GM18502 (cell line): Measurements from ENCODE around the gene CCDC146.
A peak's percentile ranks its signal among the peaks of the same experiment; 100 is the strongest.
"Not testable (repeated sequence)": the region's sequence is repeated elsewhere in the genome, so short reads cannot be mapped to it uniquely, and the experiment has no call there.

ENCODE experiments used
- ATAC-seq: cut with Tn5 transposase; IDR thresholded peaks from one replicate; pipeline ENCODE4 v1.9.1; 2021; ENCODE audit warnings: mild to moderate bottlenecking; ENCODE audit not compliant: unreplicated experiment, poor library complexity

CCDC146 gene, protein sequence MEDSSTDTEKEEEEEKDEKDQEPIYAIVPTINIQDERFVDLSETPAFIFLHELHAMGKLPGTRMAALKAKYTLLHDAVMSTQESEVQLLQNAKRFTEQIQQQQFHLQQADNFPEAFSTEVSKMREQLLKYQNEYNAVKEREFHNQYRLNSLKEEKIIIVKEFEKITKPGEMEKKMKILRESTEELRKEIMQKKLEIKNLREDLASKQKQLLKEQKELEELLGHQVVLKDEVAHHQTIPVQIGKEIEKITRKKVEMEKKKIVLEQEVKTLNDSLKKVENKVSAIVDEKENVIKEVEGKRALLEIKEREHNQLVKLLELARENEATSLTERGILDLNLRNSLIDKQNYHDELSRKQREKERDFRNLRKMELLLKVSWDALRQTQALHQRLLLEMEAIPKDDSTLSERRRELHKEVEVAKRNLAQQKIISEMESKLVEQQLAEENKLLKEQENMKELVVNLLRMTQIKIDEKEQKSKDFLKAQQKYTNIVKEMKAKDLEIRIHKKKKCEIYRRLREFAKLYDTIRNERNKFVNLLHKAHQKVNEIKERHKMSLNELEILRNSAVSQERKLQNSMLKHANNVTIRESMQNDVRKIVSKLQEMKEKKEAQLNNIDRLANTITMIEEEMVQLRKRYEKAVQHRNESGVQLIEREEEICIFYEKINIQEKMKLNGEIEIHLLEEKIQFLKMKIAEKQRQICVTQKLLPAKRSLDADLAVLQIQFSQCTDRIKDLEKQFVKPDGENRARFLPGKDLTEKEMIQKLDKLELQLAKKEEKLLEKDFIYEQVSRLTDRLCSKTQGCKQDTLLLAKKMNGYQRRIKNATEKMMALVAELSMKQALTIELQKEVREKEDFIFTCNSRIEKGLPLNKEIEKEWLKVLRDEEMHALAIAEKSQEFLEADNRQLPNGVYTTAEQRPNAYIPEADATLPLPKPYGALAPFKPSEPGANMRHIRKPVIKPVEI

DNA sequence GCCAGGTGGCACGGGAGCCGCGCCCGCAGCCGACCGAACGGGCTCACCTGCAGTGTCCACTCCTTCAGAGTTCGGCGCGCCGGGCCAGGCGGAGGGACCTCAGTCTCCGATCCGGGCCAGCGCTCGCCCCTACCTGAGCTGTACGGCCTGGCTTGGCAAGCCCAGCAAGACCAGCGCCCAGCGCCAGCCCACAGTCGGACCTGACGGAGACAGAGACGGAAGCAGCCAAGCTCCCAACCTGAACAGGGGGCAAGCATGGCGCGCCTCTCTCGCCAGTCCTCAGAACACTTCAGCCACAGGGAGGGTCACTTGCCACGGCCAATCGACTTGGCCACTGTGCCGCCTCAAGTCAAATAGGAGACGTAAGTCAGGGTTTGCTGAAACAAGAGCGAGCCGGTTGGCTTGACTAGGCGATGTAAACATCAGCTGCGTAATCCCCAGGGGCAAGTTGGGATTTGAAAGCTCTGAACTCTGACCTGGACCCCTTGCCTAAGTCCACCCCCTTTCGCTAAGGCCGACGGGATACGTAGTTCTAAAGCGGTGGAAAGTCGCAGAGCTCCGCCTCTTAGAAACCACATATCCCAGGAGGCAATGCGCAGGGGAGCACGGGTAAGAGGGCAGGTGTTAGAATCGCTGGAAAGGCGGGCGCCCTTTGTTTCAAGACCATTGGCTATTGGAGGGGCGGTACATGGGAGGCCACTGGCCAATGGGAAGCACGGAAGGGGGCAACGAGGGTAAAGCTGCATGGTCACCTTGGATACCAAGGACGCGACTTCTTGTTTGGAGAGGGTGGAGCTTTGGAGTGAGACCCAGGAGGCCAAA lies at the start of gene CCDC146:
Gene CCDC146 (plus strand): TSS at position 756 of the 822 bp plus-strand sequence. CDS start 45,054 bp downstream, outside the sequence.
- peak; percentile 99 for ATAC-seq

DNA sequence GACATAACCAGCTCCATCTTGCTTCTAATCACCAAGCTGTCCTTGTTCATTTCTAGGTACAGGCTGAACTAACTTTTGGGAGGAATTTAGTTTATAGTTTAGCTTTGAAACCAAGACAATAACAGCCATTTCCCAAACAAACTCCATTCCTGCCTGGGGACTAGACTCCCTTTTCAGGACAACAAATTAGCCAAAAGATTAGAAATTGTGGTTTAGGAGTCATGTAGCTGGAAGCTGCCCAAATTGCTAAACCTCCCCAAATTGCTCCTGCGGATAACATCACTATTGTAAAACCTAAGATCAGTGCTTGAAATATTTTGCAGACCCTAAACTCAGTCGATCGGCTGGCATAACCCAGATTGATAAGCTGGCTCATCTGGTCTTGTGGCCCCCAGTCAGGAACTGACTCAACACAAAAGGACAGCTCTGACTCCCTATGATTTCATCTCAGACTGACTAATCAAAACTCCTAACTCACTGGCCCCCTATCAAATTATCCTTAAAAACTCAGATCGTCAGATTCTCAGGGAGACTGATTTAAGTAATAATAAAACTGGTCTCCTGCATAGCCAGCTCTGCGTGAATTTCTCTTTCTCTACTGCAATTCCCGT lies 47.5 kb upstream of the CCDC146 start:
- ATAC-seq = not testable (repeated sequence)

DNA sequence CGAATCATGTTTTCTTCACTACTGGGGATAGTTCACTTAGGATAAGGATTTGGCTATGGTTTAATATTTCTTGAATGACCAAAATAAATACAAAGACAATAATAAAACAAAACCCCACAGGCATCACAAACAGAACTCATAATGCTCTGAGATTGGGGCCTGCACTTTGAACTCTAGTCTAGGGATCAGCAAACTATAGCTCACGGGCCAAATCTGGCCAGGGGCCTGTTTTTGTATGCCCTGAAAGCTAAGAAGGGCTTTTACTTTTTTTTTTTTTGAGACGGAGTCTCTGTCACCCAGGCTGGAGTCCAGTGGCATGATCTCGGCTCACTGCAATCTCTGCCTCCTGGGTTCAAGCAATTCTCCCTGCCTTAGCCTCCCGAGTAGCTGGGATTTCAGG lies 45.4 kb upstream of the CCDC146 start:
- ATAC-seq = not testable (repeated sequence)

DNA sequence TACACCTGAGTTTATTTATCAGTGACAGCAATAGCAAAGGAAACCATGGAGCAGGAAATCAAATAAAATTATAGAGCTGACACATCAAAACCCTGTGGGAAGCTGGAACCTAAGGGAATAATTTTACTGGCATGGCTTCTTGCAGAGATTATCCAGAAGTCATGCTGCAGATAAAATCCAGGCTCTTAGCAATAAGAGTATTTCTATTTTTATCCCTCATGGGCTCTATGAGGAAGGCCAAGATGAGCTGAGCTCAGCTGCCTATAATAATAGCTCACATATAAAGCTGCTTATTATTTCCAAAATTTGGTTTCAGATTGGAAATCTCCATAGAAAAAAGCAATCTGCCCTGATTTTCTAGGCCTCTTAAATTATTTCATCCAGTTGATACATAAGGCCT lies 43.3 kb upstream of the CCDC146 start:
- not testable (repeated sequence) for ATAC-seq

DNA sequence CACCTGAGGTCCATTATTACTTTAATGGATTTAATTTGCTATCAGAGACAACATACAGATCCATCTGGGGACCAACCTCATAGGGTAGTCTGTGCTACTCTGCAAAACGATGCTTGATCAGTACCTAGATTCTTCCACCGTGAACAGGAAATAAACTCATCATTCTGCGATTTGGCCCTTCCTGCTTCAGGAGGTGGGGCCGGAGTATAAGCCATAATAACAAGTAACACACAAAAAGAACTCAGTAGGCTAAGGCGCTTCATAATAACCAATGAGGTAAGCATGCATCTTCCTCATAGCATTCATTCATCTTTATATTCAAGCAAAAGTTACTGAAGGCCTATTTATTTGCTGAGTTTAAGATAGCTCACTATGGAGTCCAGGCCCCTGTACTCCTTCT lies 42.8 kb upstream of the CCDC146 start:
- ATAC-seq = not testable (repeated sequence)

DNA sequence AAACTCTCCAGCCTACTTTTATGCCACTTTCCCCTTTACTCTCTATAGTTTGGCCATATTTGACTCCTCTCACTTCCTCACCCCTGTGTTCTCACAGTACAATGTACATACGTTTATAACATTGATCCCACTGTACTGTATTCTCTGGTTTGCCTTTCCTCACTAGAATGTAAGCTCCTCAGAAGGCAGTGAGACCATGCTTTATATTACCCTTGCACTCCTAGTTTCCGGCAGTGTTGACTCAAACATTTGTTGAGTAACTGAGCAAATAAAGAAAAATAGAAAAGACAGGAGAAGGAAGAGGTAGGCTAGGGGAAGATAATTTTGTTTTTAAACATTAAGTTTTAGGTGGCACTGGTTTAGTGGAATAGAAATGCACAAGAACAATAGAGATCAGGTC lies 42.2 kb upstream of the CCDC146 start:
- not testable (repeated sequence) for ATAC-seq

DNA sequence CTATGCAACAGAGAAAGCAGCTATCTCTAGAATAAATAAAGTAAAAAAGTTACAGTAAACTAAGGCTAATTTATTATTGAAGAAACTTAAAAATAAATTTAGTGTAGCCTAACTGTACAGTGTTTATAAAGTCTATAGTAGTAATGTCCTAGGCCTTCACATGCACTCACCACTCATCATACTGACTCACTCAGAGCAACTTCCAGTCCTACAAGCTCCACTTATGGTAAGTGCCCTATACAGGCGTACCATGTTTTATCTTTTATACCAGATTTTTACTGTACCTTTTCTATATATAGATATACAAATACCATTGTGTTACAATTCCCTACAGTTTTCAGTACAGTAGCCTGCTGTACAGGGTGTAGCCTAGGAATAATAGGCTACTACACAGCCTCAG lies 40.2 kb upstream of the CCDC146 start:
- ATAC-seq = not testable (repeated sequence)

DNA sequence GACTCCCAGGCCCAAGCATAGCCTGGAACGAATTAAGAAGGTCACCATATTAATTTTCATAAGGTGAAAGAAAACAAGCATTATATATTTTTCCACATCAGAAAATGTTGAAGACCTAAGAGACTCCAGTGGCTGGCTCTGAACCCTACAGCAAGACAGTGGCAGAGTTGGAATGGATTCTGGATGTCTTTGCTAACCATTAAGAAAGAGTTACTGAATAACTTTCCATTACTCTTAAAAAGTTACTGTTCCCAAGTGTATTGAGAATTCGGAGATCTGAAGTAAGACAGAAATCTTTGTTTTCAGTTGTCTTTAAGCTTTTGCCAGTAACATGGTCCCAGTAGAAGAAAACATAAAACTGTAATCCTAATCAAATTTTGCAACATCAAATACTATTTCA lies 30.1 kb upstream of the CCDC146 start:
- ATAC-seq = not testable (repeated sequence)

DNA sequence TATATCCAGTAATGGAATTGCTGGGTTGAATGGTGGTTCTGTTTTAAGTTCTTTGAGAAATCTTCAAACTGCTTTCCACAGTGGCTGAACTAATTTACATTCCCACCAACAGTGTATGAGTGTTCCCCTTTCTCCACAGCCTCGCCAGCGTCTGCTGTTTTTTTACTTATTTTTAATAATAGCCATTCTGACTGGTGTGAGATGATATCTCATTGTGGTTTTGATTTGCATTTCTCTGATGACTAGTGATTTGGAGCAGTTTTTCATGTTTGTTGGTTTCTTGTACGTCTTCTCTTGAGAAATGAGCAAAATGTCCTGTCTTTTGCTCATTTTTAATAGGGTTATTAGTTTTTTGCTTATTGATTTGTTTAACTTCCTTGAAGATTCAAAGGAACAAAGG lies 21.9 kb upstream of the CCDC146 start:
- not testable (repeated sequence) for ATAC-seq

DNA sequence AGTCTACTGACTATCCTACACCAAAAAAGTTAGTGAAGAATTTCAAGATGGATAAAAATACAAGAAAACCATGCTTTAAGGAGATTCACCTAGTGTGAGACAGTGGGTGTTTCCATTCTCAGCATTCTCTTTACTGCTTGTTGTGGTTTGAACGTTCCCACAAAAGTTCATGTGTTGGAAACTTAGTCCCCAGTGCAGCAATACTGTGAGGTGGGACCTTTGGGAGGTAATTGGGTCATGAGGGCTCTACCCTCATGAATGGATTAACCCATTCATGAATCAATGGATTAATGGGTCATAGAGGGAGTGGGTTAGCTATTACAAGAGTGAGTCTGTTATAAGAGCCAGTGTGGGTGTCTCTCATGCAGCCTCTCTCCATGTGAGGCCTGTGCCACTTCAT lies 21.2 kb upstream of the CCDC146 start:
- ATAC-seq = not testable (repeated sequence)

DNA sequence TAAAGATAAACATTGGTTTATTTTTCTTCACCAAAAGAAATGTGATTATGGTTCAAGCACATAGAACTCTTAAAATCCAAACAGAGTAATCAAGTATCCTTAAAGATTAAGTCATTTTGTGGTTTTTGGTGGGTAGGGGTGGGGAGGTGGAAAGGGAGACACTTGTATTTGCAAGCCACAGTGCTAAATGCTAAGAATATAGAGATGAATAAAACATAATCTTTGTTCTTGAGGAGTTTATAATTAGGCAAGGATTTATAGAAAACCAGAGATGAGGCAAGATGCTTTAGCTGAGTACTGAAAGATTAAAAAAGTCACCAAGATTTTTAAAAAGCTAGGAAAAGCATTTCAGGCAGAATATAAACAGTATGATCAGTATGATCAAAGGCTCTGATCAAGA lies 19.7 kb upstream of the CCDC146 start:
- ATAC-seq = not testable (repeated sequence)

DNA sequence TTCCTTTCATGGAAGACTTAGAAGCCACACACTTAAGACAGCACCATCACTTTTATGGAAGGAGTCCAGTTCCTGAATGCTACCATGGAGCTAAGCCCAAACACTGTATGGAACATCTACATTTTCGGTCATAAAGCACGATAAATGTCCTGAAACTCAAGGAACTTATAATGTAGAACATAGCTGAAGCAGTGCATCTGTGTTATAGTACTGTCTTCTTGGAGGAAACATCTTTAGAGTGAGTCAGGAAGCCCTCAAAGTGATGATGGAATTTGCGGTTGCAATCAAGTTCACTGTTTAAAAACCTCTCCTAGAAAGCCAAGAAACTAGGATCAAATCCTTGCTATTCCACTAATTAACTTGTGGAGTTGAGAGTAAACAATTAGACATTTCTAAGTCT lies 16.5 kb upstream of the CCDC146 start:
- not testable (repeated sequence) for ATAC-seq

DNA sequence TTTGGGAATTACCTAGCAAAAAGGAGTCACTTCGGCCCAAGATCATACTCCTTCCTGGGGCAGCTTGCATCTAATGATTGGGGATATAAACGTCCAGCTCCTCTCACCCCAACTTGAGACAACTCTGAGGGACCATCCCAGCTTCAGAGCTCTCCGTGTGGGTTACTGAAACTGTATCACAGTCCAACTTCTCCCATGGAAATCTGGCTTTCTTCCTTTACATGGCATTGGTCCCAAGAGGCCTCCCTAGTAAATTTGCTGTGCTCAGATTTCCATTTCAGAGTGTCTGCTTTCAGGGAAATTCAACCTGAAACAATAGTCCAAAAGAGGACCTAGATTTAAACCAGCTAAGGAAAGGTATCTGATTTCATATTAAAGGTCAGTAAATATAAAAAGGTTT lies 14.8 kb upstream of the CCDC146 start:
- ATAC-seq = not testable (repeated sequence)

DNA sequence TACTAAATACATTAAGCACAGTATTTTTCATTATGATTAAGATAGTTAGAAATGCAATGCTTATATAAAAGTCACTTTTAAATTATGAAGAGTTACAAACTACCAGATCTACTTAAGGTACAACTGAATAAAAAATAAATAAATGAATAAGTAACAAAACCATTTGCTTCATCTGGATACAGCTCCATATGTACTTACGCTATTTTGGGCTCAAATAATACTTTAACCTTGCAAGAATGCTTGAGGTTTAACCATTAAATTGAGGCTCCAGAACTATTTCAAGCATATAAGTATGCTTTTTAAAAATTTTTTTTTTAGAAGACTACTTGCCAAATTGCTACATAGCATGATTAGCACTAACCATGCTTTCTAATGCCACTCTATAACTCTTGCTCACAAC lies 14.1 kb upstream of the CCDC146 start:
- ATAC-seq = not testable (repeated sequence)

DNA sequence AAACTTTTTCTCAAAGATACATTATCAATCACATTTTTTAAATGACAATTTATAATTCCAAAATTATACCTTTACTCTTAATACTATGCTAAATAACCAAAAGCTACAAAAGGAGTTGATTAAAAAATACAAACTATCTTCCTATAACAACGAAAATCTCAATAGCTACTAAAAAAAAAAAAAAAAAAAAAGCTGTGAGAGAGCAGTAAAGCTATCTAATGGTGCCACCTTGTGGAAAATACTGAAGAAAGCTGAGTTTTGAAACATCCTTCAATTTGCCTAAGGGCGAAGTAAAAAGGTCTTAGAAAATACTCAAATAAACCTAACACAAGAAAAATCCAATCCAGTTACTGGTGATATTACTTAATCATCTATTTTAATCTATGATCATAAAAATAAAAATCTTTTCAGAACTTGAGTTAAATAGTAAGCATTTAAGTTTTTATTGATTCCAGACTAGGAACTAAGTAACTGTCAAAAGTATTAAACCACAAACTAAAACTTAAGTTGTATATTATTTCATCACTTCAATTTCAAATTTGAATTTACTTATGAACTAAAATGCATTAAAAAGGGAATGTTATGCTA lies 9.6 kb upstream of the CCDC146 start:
- not testable (repeated sequence) for ATAC-seq

DNA sequence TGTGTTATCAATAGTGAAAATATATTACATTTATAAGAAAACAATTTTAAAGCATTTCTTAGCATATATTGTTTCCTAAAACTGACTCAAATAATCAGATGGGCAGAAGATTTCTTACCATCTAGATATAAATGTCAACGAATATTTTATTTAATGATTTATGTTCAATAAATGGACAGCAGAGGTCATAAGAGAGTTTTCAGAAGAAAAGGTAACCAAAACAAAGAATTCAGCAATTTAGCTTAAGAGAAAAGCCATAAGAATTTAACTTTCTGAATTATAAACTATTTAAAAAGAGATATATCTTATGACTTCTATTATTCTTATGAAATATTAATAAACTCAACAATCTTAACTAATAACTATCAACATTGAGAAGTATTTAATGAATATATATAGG lies 3.1 kb downstream of the CCDC146 start:
- not testable (repeated sequence) for ATAC-seq

DNA sequence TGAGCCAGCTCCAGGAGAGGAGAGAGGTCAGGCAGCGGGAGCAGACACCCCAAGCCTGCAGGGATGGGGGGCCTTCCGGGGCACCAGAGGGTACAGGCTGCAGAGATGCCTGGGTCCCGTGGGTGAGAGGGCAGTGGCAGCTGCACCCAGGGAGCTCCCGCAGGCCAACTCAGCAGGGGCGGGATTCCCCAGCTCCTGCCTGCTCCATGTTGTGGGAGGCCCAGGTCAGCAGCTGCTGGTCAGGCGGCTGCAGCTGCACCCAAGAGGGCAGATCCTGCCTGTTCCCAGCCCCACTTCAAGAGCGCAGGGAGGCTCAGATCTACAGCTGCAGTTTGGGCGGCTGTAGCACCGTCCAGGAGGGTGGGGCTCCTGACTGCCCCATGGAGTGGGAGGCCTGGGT lies 4.6 kb downstream of the CCDC146 start:
- not testable (repeated sequence) for ATAC-seq

DNA sequence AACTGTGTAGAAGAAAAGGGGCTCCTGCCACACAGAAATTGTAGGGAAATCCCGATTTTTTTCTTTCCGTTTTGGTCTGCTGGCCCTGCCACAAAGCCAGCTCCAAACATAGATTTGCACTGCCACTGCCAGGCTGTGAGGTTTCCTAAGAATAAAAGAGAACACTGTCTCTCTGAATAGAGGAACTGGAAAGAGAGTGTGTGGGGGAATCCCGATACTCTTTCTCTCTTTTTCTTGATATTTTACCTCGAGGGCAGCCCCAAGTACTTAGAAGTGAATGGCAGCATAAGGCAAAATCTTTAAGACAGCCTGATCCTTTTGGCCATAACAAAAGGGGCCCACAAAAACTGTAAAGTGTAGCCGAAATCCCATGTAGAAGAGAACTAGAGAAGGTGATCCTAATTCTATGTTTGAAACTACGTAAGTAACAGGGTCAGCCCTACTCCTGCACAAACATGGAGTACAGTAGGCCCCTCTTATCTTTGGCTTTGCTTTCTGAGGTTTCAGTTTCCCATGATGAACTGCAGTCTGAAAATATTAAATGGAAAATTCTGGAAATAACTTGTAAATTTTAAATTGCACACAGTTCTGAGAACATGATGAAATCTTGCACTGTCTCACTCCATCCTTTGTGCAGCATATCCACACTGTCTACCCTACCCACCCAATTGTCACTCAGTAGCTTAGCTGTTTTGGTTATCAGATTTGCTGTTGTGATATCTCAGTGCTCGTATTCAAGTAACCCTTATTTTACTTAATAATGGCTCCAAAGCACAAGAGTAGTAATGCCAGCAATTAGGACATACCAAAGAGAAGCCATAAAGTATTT lies 6.4 kb downstream of the CCDC146 start:
- peak; percentile 88 for ATAC-seq
